ENCODE measurements around the gene SPAG9. TPM values are rescaled to one million over a fixed set of nuclear protein-coding genes. Genes with fewer than 3 reads are reported as not detected.

SPAG9 gene
- total RNA-seq, 1 experiment from 2014 or later: 129 TPM

DNA sequence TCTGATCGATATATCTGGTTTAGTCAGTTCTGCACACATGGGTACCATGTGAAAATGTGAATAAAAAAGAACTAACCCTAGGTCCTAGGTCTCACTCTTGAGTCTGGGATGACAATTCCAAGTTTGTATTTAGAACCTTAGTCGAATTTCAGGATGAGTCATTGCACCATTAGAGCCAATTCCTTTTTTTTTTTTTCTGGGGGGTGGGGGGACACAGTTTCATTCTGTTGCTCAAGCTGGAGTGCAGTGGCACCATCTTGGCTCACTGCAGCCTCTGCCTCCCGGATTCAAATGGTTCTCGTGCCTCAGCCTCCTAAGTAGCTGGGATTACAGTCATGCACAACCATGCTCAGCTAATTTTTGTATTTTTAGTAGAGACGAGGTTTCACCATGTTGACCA is 41.6 kb downstream of the SPAG9 start:
- TF ChIP-seq, protein P1, sequence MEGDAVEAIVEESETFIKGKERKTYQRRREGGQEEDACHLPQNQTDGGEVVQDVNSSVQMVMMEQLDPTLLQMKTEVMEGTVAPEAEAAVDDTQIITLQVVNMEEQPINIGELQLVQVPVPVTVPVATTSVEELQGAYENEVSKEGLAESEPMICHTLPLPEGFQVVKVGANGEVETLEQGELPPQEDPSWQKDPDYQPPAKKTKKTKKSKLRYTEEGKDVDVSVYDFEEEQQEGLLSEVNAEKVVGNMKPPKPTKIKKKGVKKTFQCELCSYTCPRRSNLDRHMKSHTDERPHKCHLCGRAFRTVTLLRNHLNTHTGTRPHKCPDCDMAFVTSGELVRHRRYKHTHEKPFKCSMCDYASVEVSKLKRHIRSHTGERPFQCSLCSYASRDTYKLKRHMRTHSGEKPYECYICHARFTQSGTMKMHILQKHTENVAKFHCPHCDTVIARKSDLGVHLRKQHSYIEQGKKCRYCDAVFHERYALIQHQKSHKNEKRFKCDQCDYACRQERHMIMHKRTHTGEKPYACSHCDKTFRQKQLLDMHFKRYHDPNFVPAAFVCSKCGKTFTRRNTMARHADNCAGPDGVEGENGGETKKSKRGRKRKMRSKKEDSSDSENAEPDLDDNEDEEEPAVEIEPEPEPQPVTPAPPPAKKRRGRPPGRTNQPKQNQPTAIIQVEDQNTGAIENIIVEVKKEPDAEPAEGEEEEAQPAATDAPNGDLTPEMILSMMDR (IDR thresholded peaks at IDR 0.05; ENCODE audit: unreplicated experiment): no peak
- CTCF ChIA-PET: interaction anchor here (1.0 kb wide), 1 partner anchor 39 kb away, joined by 3 read pairs; no protein-coding TSS in a partner anchor
- H3K4me1 Mint-ChIP-seq (ENCODE audit: low read depth, unreplicated experiment): peaks cover 19% of the 10 kb centered on the region
- H3K36me3 Mint-ChIP-seq (ENCODE audit: insufficient read depth, unreplicated experiment): peaks cover 19% of the 10 kb centered on the region
- no peak for DNase-seq
- intact Hi-C loops (cut with micrococcal nuclease; ENCODE audit: unreplicated experiment): no loop called here
- H3K27ac Mint-ChIP-seq (ENCODE audit: unreplicated experiment): no peak overlapping the region
- no TSS peak for BruUV-seq (replicated peaks)
- H3K9me3 Mint-ChIP-seq (ENCODE audit: low read depth, unreplicated experiment): no peaks in the 10 kb centered on the region
- H3K4me3 Mint-ChIP-seq (ENCODE audit: low read depth, unreplicated experiment): no peak overlapping the region
- no peaks in the 10 kb centered on the region for H3K27me3 Mint-ChIP-seq (ENCODE audit: unreplicated experiment)

DNA sequence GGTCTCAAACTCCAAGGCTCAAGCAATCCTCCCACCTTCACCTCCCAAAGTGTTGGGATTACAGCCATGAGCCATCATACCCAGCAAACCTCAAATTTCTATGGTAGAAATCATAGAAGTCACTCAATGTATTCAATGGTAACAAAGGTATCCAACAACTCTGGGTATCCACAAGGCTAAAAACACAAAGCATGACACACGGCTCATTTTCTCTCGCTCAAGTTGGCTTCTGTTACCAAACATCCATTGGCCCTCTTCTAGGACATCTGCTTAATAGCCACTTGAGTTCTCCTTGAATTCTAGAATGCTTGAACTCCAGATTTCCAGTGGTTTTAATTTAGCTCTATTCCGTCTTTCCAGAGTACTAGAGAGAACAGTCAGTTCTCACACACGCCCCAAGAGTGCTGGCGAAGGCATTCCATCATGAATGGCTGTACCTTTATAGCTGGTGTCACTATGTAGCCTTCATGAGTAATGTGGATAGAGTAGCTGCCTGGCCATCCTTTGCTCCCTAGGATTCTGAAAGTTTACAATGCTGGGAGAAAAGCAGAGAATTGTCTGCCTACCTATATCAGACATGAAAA is 42.6 kb downstream of the SPAG9 start:
- no peak for DNase-seq
- Mint-ChIP-seq H3K36me3 (ENCODE audit: insufficient read depth, unreplicated experiment) (peaks cover 19% of the 10 kb centered on the region), H3K4me3 (ENCODE audit: low read depth, unreplicated experiment) (no peak overlapping the region), H3K9me3 (ENCODE audit: low read depth, unreplicated experiment) (no peaks in the 10 kb centered on the region), H3K27me3 (ENCODE audit: unreplicated experiment) (no peaks in the 10 kb centered on the region), H3K27ac (ENCODE audit: unreplicated experiment) (no peak overlapping the region), H3K4me1 (ENCODE audit: low read depth, unreplicated experiment) (peaks cover 19% of the 10 kb centered on the region)
- CTCF ChIA-PET: no interaction called here
- intact Hi-C loops (cut with micrococcal nuclease; ENCODE audit: unreplicated experiment): no loop called here
- TF ChIP-seq, protein P1 (IDR thresholded peaks at IDR 0.05; ENCODE audit: unreplicated experiment): no peak
- TSS peak; percentile 22 for BruUV-seq (replicated peaks)

DNA sequence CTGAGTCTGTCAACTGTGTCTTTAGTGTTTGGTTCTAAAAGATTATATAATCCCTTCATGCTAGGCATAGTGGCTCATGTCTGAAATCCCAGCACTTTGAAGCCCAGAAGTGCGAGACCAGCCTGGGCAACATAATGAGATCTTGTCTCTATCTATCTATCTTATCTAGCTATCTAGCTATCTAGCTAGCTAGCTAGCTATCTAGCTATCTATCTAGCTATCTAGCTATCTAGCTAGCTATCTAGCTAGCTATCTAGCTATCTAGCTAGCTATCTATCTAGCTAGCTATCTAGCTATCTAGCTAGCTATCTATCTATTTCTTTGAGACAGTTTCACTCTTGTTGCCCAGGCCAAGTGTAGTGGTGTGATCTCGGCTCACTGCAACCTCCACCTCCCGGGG is 43.8 kb downstream of the SPAG9 start:
- CTCF ChIA-PET: no interaction called here
- H3K27me3 Mint-ChIP-seq (ENCODE audit: unreplicated experiment): no peaks in the 10 kb centered on the region
- intact Hi-C loops (cut with micrococcal nuclease; ENCODE audit: unreplicated experiment): no loop called here

DNA sequence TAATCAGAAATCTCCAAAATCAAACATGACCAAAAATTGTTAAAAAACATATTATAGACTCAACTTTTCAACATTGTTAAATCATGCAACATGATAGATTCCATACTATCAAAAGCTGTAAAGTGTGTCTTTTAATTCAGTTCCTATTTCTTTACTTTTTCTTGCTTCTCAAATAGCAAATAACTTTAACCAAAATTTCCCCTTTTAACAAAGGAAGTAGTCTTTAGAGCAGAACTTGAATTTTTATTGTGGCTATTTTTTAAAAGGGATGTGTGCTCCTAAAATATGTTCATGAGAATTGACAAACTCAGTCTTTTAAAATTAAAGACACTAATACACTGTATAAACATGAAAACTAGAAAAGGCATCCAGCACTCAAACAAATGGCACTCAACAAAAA is 49.1 kb downstream of the SPAG9 start:
- CTCF ChIA-PET: no interaction called here
- no peak for DNase-seq
- intact Hi-C loops (cut with micrococcal nuclease; ENCODE audit: unreplicated experiment): no loop called here
- Mint-ChIP-seq H3K27me3 (ENCODE audit: unreplicated experiment) (no peaks in the 10 kb centered on the region), H3K4me1 (ENCODE audit: low read depth, unreplicated experiment) (no peaks in the 10 kb centered on the region), H3K36me3 (ENCODE audit: insufficient read depth, unreplicated experiment) (peaks cover 6% of the 10 kb centered on the region), H3K9me3 (ENCODE audit: low read depth, unreplicated experiment) (no peaks in the 10 kb centered on the region), H3K27ac (ENCODE audit: unreplicated experiment) (no peak overlapping the region), H3K4me3 (ENCODE audit: low read depth, unreplicated experiment) (no peak overlapping the region)
- BruUV-seq (replicated peaks): no TSS peak
- TF ChIP-seq, protein P1 (IDR thresholded peaks at IDR 0.05; ENCODE audit: unreplicated experiment): no peak

More for the DNA sequence above, 43.8 kb downstream of the SPAG9 start:
- TF ChIP-seq, protein P1 (IDR thresholded peaks at IDR 0.05; ENCODE audit: unreplicated experiment): no peak
- Mint-ChIP-seq H3K36me3 (ENCODE audit: insufficient read depth, unreplicated experiment) (peaks cover 19% of the 10 kb centered on the region), H3K27ac (ENCODE audit: unreplicated experiment) (no peak overlapping the region), H3K4me3 (ENCODE audit: low read depth, unreplicated experiment) (no peak overlapping the region), H3K9me3 (ENCODE audit: low read depth, unreplicated experiment) (no peaks in the 10 kb centered on the region), H3K4me1 (ENCODE audit: low read depth, unreplicated experiment) (peaks cover 15% of the 10 kb centered on the region)
- BruUV-seq (replicated peaks): no TSS peak
- DNase-seq: no peak

Measured in Calu3 (cell line).